GM12865 (cell line): ENCODE results near the gene ABCC4.

Experiments used
- DNase-seq: peaks from one replicate; pipeline ENCODE4 v3.0.0; 2010; ENCODE audit warnings: low read depth
- H3K4me3 ChIP-seq: 2 replicates; pipeline ENCODE4 v1.5.1; 2011; ENCODE audit warnings: mild to moderate bottlenecking, low read depth, low read length, control low read depth
- TF ChIP-seq, protein P1 (sequence below): IDR thresholded peaks from 2 replicates; pipeline ENCODE4 v1.5.1; 2011; ENCODE audit warnings: low read length, control low read depth, low read depth, inconsistent platforms; ENCODE audit not compliant: insufficient read depth; ENCODE audit errors: missing control alignments

Gene ABCC4

DNA sequence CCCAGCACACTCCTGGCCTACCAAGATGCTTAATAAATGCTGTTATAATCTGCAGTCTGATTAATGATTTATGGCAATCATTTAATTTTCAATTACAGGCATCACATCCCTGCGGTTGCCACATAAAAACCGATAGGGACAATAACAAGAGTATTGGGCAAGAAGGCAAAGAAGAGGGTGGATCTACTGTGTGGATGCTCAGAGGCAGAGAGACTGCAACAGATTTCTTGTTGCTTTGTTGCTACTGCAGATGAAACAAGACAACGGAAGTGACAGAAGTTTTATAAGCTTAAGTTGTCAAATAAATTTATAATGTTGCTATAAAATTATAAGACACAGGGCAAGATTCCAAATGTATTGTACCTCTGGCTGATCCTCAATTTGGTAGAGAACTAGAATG, 154.8 kb downstream of the ABCC4 start:
- H3K4me3 ChIP-seq = no peak overlapping the region
- TF ChIP-seq, protein P1, sequence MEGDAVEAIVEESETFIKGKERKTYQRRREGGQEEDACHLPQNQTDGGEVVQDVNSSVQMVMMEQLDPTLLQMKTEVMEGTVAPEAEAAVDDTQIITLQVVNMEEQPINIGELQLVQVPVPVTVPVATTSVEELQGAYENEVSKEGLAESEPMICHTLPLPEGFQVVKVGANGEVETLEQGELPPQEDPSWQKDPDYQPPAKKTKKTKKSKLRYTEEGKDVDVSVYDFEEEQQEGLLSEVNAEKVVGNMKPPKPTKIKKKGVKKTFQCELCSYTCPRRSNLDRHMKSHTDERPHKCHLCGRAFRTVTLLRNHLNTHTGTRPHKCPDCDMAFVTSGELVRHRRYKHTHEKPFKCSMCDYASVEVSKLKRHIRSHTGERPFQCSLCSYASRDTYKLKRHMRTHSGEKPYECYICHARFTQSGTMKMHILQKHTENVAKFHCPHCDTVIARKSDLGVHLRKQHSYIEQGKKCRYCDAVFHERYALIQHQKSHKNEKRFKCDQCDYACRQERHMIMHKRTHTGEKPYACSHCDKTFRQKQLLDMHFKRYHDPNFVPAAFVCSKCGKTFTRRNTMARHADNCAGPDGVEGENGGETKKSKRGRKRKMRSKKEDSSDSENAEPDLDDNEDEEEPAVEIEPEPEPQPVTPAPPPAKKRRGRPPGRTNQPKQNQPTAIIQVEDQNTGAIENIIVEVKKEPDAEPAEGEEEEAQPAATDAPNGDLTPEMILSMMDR = no peak
- DNase-seq = no peak

DNA sequence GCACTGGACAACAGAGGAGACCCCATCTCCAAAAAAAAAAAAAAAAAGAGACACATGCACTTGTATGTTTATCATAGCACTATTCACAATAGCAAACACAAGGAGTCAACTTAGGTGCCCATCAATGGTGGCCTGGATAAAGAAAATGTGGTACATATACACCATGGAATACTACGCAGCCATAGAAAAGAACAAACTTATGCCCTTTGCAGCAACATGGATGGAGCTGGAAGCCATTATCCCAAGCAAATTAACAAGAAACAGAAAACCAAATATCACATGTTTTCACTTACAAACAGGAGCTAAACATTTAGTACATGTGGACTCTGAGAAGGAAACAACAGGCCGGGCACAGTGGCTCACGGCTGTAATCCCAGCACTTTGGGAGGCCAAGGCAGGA, 155.7 kb downstream of the ABCC4 start:
- TF ChIP-seq, protein P1 = no peak
- DNase-seq = no peak
- H3K4me3 ChIP-seq = no peak overlapping the region

DNA sequence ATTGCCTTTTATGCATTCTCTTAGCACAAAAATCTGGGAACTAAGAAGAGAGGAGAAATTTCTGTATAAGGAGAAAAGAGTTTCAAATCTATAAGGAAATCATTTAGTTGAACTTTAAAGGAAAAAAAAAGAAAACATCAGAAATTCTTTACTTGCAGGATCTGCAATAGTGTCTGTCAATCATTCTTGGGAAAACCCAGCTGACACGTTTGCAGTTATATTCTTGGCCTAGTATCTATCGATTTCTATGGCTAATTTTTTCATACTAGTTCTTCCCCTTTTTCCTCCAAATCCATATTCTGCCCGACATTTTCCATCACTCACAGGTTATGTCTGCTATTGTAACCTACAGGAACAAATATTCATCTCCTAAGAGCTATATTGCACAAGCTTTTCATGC, 160.7 kb downstream of the ABCC4 start:
- no peak for DNase-seq
- TF ChIP-seq, protein P1 = no peak
- H3K4me3 ChIP-seq = no peak overlapping the region

DNA sequence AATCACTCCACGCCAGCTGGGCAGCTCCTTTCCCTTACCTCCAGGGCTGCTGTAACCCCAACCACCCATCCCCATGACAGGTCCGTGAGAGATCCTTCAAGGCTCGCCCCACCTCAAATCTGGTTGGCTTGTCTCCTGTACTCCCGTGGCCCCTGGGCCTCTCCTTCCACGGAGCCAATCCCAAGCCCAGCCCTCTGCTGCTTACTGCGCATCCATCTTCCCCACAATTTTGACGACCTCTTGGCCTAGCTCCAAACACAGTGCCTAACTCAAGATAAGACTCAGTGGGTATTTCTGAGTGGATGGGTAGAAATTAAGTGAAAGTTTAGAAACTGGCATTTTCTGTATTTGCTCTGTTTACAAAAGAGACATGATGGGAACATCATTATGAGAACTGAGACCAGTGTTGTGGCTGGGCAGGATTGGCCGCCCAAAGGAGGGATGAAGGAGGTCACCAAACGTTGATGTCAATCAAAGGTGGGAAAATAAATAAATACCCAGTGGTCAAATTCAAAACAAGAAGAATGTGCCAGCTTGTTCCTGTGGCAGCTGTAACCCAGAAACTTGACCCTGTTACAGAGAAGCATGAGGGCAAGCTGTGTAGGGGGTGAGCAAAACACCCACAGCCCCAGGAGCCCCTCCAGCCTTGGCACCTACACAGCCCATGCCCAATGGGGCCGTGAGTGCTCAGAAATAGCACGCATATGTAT, 162.2 kb downstream of the ABCC4 start:
- H3K4me3 ChIP-seq = no peak overlapping the region
- DNase-seq = no peak
- TF ChIP-seq, protein P1 = no peak

DNA sequence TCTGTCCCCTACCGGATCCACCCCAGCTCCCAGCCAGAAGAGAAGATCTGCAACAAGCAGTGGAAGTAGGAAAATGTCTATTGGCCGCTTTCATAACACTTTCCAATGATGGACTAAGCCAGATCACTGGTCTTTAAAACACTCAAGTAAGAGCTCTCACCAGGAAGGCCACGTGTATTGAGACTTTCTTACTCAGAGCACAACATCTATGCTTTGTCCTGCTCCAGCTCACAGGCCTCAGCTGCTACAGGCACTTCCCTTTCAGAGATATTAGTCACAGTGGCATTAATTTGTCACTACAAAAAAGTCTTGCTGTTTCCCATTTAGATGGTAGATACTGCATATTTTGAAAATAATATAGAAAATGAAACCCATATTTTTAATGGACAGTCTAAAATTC, 164.2 kb downstream of the ABCC4 start:
- DNase-seq = peak; percentile 51
- TF ChIP-seq, protein P1 = no peak

DNA sequence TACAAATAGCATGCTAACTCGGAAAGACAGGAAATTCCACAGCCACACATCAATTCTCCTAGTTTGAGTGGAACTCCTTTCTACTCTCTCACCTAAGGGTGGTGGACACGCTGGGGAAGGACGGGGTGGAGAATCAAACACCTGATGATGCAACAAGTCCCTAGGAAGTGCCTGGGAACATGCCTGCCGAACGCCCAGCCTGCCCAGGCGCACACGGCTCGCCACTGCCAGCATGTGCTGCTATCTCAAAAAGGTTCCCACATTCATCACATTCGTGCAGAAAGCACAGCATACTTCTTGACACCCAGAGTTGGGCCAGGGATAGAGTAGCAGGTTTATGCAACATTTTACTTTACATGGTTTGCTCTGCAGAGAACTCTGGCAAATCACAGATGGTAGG, 164.6 kb downstream of the ABCC4 start:
- no peak overlapping the region for H3K4me3 ChIP-seq
- TF ChIP-seq, protein P1 = no peak
- DNase-seq = no peak

More for the DNA sequence above, 164.2 kb downstream of the ABCC4 start:
- H3K4me3 ChIP-seq = no peak overlapping the region

DNA sequence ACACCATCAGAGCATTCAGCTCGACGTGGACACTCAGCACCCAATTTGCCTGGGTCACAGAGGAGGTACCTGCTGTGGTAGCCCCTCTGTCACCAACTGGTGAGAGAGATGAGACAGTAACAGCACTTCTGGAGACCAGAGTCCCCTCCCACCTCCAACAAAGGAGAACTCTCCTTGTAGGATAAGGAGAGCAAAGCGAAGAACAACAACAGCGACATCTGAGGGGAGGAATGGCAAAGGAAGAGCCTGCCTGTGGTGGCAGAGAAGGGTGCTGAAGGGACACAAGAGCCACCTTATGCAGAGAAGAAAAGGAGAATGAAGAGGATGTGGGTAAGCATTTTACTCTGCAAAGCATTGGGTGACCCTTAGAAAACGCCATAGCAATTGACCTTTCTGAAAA, 167.8 kb downstream of the ABCC4 start:
- H3K4me3 ChIP-seq = no peak overlapping the region
- no peak for DNase-seq
- TF ChIP-seq, protein P1 = no peak
